NOMO-1 treated with dmso at 0.1 percent for 144 hours (cell line): Measurements from ENCODE around the gene KLHL30.
"Not testable (repeated sequence)": the region's sequence is repeated elsewhere in the genome, so short reads cannot be mapped to it uniquely, and the experiment has no call there.

Experiments
- DNase-seq: peaks from one replicate; lab custom pipeline; 2025; ENCODE audit not compliant: unreplicated experiment; lab: John Stamatoyannopoulos, UW

KLHL30 gene

DNA sequence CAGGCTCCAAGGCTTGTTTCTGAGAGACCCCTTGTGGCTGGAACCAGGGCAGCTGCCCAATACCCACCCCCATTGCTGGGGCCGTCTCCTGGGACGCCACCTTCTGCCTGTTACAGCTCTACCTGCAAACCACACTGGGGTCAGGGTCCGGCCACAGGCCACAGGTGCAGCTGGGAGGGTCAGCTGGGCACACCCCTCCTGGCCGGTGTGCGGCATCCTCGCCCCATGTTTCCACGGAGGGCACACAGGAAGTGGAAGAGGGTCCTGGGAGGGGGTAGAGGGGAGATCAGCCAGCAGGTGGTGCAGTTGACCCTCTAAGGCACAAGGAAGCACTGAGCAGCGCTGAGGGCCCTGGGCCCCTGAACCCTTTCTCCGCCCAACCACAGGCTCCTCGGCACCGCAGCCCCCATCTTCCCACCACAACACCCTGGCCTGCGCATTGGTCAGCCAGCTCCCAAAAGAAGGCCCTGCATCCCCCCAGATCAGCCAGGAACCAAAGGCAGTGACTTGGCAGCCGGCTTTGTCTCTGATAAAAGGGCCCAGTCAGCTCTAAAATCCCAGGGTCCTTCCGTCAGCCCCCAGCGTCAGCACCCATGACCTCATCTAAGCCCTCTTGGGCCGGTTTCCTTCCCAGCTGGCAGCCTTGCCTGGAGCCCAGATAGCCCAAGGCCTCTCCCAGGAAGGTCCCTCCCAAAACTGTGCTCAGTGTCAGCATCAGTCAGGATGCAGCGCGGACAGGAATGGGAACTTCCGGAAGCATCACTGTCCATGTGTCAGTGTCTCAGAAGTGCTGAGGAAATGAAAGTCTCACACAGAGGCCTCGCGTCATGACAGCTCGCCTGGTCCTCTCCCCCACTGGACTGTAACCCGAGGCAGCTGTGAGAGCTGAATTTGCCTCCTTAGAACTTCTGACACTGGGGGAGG, 22.0 kb downstream of the KLHL30 start:
- DNase-seq, result no peak

DNA sequence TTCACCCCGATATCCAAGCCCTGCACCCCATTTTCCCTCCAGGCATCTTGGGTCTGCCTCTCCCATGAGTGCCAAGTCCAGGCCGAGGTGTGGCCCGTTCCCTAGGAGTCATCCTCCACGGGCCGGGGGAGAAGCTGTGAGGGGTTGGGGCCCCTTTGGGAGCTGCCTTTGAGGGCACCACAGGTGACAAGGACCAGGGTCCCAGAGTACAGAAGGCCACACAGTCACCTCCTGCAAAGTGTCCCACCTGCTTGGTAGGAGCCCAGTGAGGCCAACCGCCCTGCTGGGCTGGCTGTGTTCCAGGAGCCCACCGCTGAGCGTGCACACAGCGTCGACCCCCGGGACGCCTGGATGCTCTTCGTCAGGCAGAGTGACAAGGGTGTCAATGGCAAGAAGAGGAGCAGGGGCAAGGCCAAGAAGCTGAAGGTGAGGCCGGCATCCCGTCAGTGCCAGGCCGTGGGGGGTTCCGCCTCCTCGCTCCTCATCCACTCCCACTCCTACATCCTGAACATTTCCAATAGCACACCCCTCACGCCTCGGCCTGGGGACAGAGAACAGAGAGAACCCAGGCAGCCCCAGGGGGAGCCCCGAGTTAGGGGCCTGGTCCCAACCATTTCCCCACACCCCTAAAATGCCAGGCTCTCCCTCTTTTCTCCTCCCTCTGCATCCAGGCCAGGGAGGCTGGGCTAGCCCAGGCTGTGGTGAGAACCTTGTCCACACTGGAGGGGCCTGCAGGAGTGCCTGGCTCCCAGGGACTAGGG, 23.0 kb downstream of the KLHL30 start:
- DNase-seq, result no peak

DNA sequence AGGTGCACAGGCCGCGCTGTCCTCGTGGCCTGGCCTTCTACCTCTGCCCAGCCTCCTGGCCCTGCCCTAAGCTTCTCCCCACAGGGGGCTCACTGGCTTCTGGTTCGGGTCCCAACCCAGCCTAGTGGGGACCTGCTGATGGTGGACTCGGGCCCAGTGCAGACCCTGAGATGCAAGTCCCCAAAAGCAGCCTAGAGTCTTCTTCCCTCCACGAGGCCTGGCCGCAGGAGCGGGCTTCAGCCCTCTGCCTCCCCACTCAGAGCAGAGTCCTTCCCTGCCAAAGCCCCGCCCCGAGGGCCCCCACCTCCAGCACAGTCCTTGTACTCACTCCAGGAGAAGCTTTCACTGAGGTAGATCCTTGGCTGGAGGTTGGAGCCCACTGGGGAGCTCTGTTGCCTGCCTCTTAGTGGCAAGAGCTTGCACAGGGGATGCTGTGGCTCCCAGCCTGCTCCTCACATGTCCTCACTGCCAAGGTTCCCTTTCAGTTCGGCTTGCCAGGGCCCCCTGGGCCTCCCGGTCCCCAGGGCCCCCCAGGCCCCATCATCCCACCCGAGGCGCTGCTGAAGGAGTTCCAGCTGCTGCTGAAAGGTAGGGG, 23.9 kb downstream of the KLHL30 start:
- no peak for DNase-seq

DNA sequence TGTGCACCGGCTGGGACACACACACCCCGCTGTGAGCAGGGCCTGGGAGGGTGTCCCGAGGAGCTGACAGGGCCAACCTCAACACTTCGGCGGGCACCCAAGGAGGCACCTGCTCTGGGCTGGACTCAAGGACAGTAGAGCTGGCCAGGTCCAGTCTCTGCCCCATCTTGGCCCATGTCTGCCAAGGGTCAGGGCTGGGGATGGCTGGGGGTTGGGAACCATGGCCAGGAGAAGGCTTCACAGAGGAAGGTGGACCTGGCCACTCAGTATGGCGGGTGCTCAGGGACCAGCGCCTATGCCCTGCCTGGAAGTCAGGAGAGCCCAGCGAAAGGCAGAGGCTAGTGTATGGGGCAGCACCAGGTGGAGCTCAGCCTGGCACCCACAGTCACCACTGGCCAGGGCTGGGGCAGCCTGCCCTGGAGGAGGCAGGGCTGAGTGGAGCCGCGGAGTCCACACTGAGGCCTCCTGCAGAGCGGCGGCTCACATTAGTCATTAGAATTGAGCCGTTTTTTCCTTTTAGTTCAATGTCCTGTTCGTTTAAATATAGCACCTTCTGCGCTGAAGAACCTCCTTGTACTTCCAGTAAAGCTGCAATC, 24.5 kb downstream of the KLHL30 start:
- no peak for DNase-seq

DNA sequence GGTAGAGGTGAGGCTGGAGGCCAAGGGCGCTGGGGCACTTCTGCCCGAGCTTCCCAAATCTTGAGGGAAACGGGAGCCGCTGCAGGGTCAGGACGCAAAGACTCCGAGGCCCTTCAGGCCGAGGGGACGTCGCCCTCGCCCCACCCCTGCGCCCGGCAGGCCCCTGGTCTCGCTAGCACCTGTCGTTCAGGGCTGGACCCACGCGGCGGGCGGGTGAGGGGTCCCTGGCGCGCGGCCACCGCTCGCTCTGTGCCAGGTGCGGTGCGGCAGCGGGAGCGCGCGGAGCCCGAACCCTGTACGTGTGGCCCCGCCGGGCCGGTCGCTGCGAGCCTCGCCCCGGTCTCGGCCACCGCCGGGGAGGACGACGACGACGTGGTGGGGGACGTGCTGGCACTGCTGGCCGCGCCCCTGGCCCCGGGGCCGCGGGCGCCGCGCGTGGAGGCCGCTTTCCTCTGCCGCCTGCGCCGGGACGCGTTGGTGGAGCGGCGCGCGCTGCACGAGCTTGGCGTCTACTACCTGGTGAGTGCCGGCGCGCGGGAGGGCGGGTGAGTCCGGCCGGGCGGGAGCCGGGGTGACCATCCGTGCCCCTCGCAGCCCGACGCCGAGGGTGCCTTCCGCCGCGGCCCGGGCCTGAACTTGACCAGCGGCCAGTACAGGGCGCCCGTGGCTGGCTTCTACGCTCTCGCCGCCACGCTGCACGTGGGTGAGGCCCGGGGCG, 25.2 kb downstream of the KLHL30 start:
- no peak for DNase-seq

DNA sequence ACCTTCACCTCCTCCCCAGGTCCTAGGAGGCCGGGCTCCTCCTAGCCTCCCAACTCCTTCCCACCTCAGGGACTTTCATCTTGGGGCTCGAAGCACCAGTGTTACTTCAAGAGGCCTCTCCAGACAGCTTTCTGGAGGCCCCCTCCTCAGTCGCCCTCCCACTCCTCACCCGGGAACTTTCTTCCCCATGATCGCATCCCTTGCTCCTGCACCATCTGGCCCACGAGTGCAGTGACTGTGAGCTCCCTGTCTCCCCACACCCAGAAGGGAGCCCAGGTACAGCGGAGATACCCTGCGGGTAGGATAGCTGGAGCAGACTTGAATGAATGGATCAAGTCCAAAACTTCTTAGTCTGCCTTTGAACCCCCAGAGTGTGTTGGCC, 26.4 kb downstream of the KLHL30 start:
- no peak for DNase-seq

DNA sequence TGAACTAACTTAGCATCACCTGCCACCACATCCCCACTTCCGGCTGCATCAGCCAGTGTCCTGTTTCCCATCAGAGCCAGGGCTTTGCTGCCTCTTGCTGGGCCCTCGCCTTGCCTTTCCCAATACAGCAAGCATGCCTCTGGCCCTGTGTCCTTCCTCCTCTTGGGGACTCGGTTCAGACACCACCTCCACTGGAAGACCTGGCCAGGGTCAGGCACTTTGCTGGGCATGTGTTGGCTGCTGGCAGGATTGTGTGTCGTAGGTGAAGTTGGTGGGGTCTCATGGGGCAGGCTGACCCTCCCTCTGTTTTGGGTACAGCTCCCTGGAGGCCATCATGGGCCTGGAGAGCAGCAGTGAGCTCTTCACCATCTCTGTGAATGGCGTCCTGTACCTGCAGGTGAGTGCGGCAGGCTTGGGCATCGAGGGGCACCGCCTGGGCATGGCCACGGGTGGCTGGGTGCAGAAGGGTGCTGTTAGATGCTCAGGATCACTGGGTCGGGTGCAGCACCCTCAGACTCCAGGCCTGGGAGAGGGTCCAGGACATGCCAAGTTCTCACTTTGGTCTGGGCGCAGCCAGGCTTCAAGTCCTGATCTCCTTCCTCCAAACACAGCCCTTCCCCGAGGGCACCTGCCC, 26.9 kb downstream of the KLHL30 start:
- DNase-seq, result no peak

DNA sequence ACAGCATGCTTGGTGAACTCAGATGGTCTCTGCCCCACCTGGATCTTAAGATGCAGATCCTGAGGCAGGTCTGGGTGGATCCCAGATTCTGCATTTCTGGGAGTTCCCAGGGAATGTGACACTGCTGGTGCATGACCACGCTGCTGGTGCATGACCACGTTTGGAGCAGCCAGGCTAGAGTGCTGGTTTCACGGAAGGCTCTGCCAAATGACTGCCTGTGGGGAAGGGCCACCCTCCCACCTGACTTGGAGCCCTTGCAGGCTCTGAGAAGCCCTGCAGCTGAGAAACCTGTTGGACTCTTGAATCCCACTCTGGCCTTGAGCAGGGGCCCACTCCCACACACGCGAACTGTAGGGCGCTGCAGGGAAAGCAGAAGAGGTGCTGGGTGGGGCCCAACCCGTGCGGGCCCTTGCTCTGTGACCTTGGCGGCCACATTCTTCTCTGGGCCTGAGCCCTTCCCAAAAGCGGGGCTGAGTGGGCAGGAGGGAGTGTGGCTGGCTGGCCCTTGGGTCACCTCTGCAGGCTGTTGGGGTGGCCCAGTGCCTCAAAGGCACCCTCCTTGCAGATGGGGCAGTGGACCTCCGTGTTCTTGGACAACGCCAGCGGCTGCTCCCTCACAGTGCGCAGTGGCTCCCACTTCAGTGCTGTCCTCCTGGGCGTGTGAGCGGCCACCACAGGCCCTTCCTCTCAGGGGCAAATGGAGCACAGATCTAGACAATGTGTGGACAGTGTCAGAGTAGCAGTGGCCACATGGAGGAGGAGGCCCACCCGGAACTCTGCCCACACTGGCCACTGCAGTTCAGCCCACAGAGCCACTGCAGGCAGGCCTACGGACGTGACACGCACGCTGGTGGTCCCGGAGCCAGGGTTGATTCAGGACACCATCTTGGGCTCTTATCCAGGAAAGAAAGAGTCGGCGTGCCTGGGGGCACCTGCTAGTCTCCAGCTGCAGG, 28.2 kb downstream of the KLHL30 start:
- DNase-seq, result no peak

DNA sequence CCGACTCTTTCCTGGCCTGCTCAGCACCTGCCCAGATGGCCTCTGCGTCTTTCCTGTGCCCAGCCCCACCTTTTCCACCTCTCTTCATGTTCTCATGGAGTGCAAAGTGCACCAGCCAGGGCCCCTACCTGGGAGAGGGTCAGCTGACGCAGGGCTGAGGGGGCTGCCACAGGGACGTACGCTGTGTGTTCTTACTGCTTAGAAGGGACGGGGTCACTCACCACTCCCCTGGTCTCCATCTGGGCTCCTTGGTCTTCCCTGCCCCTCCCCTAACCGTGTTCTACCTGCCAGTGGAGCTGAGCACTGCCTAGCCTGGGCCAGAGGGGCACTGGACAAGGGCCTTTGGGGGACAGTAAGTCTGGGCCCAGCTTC, 28.9 kb downstream of the KLHL30 start:
- no peak for DNase-seq

DNA sequence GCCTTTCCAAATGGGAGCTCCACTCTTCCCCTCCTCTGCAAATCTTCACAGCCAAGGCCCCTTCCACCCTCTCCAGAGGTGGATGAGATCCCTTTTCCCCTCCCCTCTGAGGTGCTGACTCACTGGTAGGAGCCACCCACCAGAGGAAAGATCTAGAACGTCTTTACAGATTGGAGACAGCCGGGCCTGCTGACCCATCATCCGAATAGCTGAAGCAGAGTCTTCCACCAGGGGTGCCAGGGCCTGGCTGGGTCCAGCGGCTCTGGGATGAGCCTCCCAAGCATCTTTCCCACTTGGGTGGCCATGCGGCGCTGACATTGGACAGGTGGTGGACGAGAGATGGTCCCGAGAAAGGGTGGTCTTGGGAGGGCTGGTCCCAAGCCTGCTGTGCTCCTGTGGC, 29.3 kb downstream of the KLHL30 start:
- no peak for DNase-seq

DNA sequence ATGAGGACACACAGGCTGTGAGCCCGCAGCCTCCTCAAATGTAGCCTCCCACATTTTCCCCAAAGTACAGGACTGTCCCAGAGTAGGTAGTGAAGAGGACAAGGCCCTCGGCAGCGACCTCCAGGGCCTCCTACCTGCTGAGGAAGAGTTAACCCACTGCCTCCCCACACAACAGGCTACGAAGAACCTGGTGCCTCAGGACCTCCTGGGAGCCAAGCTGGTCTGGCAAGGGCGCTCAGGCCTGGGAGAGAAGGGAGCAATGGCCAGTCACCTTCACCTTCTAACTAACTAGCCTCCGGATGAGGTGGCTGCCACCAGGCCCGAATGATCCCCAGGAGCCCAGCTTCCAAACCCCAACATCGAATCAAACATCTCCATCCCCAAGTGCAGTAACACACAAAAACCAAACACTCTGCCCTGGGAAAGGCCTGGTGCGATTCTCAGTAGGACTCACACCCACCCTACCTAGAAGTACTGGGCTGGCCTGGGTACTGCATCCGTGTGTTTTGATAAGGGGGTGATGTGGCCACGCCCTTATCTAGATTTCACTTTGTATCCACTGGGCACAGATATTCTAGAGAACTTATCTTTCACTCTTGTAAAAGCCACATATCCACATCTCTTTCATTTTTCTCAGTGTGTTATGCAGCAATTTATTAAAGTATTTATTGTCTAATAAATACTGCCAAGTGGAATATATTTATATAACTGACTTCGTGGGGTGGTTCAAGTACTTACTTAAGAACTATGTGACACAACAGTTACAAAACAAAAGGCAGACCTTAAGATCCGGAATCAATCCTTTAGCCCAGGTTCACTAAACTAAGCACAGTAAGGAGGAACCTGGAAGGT, 30.0 kb downstream of the KLHL30 start:
- DNase-seq, result no peak

DNA sequence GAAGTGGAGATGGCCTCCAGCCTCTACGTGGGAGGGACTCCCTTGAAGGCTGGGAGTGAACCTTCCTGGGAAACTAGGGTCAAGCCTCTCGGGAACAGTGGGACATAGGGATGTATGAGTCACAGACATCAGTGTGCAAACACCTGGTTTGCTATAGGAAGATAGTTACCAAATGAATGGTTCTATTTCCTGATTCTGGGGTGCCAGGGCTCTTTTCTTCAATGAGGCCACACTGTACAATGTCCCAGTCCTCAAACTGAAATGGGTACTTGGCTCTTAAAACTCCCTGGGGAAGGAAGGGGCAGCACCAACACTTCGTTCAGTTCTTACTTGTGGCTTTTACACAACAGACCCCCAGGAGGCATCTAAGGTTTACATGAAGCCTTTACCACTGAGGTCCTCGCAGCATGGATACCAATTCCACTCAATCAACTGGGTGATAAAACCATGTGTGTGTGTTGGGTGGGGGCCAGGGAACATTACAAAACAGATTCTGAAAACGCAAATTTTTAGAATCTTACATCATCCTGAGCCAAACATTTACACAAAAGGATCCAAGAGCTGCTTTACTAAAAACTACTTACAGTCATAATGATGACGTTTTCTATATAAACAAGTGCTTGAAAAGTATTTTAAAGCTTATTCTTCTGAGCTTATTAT, 30.7 kb downstream of the KLHL30 start:
- no peak for DNase-seq

DNA sequence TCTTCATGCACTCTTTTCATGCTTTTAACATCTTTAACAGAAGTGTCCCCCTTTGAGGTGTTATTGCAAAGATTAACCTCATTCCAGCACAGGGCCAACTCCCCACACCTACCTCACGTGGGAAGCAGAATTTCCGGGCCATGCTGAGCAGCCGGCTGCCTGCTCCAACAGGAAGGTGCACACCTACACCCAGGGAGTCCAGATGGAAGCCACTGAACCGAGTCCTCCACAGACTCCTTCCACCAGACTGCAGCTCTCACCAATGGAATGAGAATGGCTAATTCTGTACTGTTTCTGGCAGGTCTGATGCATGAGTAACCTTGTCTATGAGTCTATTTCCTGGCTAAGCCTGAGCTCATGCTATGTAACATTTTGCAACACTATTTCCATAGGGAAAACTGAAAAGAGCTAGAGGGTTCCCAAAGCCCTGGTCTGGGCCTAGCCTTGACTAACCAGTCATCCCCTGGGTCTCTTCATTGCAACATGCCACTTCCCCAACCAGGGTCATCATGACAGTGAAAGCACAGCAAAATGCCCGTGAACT, 31.3 kb downstream of the KLHL30 start:
- no peak for DNase-seq

DNA sequence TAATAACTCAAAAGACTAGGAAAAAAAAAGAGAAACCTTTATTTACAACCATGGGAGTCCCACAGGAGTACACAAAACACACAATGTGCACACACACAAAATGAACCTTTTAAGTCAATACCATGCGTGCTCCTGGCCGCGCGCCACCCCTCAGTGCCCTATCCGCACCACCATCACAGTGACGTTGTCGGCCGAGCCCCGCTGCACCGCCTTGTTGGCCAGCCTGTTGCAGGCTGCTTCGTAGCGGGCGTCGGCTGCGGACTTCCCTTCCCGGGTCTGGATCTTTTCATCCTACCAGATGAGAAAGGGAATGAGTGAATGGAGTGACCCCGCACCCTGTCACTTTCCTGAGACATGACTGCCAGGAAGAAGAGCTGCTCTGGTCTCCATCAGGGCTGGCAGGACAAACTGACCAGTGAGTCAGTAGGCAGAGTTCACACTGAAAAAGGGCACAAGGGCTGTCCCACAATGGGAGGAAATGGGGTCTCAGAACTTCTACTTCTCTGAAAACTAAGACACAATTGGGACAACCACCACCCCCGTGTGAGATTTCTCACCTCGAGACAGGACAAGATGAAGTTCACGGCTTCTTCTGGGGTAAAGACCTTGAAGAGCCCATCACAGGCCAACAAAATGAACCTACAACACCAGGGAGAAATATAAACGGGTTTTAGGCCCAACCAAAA, 32.1 kb downstream of the KLHL30 start:
- DNase-seq, result no peak

DNA sequence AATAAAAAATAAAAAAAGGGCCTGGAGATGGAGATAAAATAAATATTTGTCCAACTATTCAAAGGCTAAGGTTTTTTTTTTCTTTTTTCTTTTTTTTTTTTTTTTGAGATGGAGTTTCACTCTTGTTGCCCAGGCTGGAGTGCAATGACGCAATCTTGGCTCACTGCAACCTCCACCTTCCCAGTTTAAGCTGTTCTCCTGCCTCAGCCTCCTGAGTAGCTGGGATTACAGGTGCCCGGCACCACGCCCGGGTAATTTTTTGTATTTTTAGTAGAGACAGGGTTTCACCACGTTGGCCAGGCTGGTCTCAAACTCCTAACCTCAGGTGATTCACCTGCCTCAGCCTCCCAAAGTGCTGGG, 32.6 kb downstream of the KLHL30 start:
- DNase-seq, result not testable (repeated sequence)

DNA sequence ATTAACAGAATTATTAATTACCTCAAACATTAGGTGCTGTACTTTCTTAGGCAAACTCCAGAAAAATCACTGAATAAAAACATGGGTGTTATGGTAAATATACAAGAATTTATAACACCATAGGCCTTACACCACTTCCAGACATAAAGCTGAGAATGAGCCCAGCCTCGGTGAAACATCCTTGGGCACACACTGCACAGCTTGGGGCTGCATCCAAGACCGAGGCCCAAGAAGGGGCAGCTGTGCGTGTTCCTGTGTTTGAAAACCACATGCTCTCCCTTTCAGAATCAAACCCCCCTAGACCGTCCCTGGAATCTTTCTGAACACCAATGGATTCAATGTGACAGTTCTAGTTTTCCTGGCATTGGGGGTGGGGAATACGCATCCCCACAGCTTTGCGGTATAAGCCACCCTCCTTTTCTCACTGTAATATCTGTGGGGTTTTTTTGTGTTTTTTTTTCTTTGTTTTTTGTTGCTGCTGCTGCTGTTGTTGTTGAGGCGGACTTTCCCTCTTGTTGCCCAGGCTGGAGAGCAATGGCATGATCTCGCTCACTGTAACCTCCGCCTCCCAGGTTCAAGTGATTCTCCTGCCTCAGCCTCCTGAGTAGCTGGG, 33.2 kb downstream of the KLHL30 start:
- no peak for DNase-seq

DNA sequence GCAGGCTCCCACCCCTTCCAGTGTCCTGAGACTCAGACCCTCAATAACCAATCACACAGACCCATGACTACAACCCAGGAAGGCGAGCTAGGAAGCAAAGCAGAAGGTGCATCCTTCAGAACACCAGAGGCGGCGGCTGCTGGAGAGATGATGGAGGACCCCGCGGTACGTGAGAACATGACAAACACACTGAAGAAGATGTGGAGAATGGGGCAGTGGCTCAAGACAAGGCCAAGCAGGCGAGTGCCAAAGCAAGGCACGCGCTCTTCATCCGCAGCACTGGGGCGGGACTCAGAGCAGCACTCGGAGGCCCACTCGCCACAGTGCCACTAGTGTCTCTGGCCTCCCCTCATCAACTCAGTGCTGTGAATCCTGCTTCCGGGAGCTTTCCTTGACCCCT, 34.0 kb downstream of the KLHL30 start:
- no peak for DNase-seq
